HepG2 (cell line): ENCODE data around the gene SPG7. TPM values are rescaled to one million over a fixed set of nuclear protein-coding genes. Genes with fewer than 3 reads are reported as not detected.
A peak's percentile ranks its signal among the peaks of the same experiment; 100 is the strongest.

ENCODE experiments used
- ADNP ChIP-seq: sonication (generic); formaldehyde crosslinking; IDR thresholded peaks from 2 replicates; pipeline ENCODE4 v1.4.0; 2020; ENCODE audit warnings: missing genetic modification reagents
- ARNTL ChIP-seq: sonication (generic); formaldehyde crosslinking; IDR thresholded peaks from 2 replicates; pipeline ENCODE4 v1.4.0; 2020; ENCODE audit warnings: mild to moderate bottlenecking, missing genetic modification reagents
- ATF1 ChIP-seq: IDR thresholded peaks from 2 replicates; pipeline ENCODE4 v1.6.1; 2016; ENCODE audit warnings: mild to moderate bottlenecking, control low read depth
- DNMT1 ChIP-seq: sonication (generic); formaldehyde crosslinking; IDR thresholded peaks from 2 replicates; pipeline ENCODE4 v1.5.1; 2020; ENCODE audit warnings: mild to moderate bottlenecking, missing genetic modification reagents
- DRAP1 ChIP-seq: IDR thresholded peaks from 2 replicates; pipeline ENCODE4 v1.6.1; 2016; ENCODE audit warnings: missing genetic modification reagents, missing compliant biosample characterization
- FOSL2 ChIP-seq: sonication (generic); formaldehyde crosslinking; IDR thresholded peaks from 2 replicates; pipeline ENCODE4 v1.4.0; 2020; ENCODE audit warnings: missing genetic modification reagents
- KLF11 ChIP-seq: IDR thresholded peaks from 2 replicates; pipeline ENCODE4 v1.6.1; 2016; ENCODE audit warnings: missing compliant biosample characterization
- MAX ChIP-seq: IDR thresholded peaks from 2 replicates; pipeline ENCODE4 v1.6.1; 2012; ENCODE audit warnings: inconsistent platforms
- PHF21A ChIP-seq: sonication (generic); formaldehyde crosslinking; IDR thresholded peaks from 2 replicates; pipeline ENCODE4 v1.5.0; 2020; ENCODE audit warnings: mild to moderate bottlenecking, missing genetic modification reagents
- PRDM10 ChIP-seq: sonication (generic); formaldehyde crosslinking; IDR thresholded peaks from 2 replicates; pipeline ENCODE4 v1.4.0; 2020; ENCODE audit warnings: low read depth, missing genetic modification reagents
- RFXANK ChIP-seq: IDR thresholded peaks from 2 replicates; pipeline ENCODE4 v1.6.1; 2016
- RNF2 ChIP-seq: fragments of 450-650 bp; conservative IDR thresholded peaks from 2 replicates; pipeline ENCODE4 v1.6.1; 2016; ENCODE audit warnings: low read depth
- RORA ChIP-seq: sonication (generic); formaldehyde crosslinking; IDR thresholded peaks from 2 replicates; pipeline ENCODE4 v1.5.0; 2020; ENCODE audit warnings: mild to moderate bottlenecking, missing genetic modification reagents, moderate library complexity
- SIN3A ChIP-seq: IDR thresholded peaks from 2 replicates; pipeline ENCODE4 v1.6.1; 2011; ENCODE audit warnings: low read depth, mild to moderate bottlenecking, control low read depth, low read length, borderline replicate concordance
- ZNF136 ChIP-seq: sonication (generic); formaldehyde crosslinking; IDR thresholded peaks from 2 replicates; pipeline ENCODE4 v1.8.1; 2022; ENCODE audit warnings: low read depth, mild to moderate bottlenecking, moderate library complexity, missing genetic modification reagents
- ZNF282 ChIP-seq: fragments of 450-650 bp; IDR thresholded peaks from 2 replicates; pipeline ENCODE4 v1.6.1; 2018; ENCODE audit not compliant: partially characterized antibody
- ZNF343 ChIP-seq: sonication (generic); formaldehyde crosslinking; IDR thresholded peaks from 2 replicates; pipeline ENCODE4 v1.4.0; 2020; ENCODE audit warnings: mild to moderate bottlenecking, missing genetic modification reagents
- ZNF652 ChIP-seq: IDR thresholded peaks from 2 replicates; pipeline ENCODE4 v1.6.1; 2016; ENCODE audit warnings: low read depth, borderline replicate concordance
- ZNF776 ChIP-seq: sonication (generic); formaldehyde crosslinking; IDR thresholded peaks from 2 replicates; pipeline ENCODE4 v1.4.0; 2020; ENCODE audit warnings: mild to moderate bottlenecking, missing genetic modification reagents
- polyA plus RNA-seq, 8 experiments: library from polyadenylated mRNA; depleted of rRNA in 3 of 8; stranded (reverse) in 7 of 8; unstranded in 1 of 8; fragments of >200 nt; fragmentation: Illumina TruSeq in 4 of 8; extraction: Trizol in 4 of 8; gene quantifications; 2 replicates each; pipeline versions ENCODE4 v1.2.1 to v1.2.3, GENCODE V29; 2011 to 2016; ENCODE audit warnings: low read depth in 4 of 8, missing spikeins in 1 of 8, mixed read lengths in 1 of 8; ENCODE audit not compliant: insufficient read depth in 1 of 8
- total RNA-seq, 5 experiments: library from RNA; depleted of rRNA; stranded (reverse); fragments of >200 nt; fragmentation: Illumina TruSeq; extraction: Trizol; gene quantifications; 2 replicates each; pipeline ENCODE4 v1.2.3, GENCODE V29; 2016; ENCODE audit warnings: low read depth in 1 of 5
- TF ChIP-seq, protein P1 (sequence below): IDR thresholded peaks from 2 replicates; pipeline ENCODE4 v1.6.1; 2018; ENCODE audit warnings: missing genetic modification reagents, mild to moderate bottlenecking, missing compliant biosample characterization
- TF ChIP-seq, protein P2 (sequence below): sonication (generic); formaldehyde crosslinking; IDR thresholded peaks from 2 replicates; pipeline ENCODE4 v1.4.0; 2020; ENCODE audit warnings: missing genetic modification reagents
- TF ChIP-seq, protein P3 (sequence below): sonication (generic); formaldehyde crosslinking; IDR thresholded peaks from 2 replicates; pipeline ENCODE4 v1.8.1; 2023; ENCODE audit warnings: mild to moderate bottlenecking, moderate library complexity, missing genetic modification reagents

SPG7 gene
- total and polyA plus RNA-seq, 2 of the 13 experiments (the other 11 are each of a cell fraction or from before 2014, with no cell fraction given): 66.0 to 136 TPM

GRCh38 chr16:89560378-89561141 lies 52.4 kb downstream of the SPG7 start, which contains the start of gene RPL13 (continued):
- 0 out of 2 replicates have a peak, but pooled peaks have one; percentile 28 for TF ChIP-seq PRDM10 (CRISPR knock-in tag)
- TF ChIP-seq ZNF652 (CRISPR knock-in tag): peak; percentile 5
- TF ChIP-seq, protein P1, sequence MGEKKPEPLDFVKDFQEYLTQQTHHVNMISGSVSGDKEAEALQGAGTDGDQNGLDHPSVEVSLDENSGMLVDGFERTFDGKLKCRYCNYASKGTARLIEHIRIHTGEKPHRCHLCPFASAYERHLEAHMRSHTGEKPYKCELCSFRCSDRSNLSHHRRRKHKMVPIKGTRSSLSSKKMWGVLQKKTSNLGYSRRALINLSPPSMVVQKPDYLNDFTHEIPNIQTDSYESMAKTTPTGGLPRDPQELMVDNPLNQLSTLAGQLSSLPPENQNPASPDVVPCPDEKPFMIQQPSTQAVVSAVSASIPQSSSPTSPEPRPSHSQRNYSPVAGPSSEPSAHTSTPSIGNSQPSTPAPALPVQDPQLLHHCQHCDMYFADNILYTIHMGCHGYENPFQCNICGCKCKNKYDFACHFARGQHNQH (CRISPR knock-in tag): peak; percentile 86; the same call in 1 of the 2 replicates
- peak; percentile 96 for TF ChIP-seq ZNF776 (CRISPR knock-in tag)
- TF ChIP-seq ZNF282: no peak
- TF ChIP-seq ZNF136 (CRISPR knock-in tag): 0 out of 2 replicates have a peak, but pooled peaks have one; percentile 77
- TF ChIP-seq DNMT1: peak; percentile 71; the same call in 1 of the 2 replicates
- TF ChIP-seq, protein P2, sequence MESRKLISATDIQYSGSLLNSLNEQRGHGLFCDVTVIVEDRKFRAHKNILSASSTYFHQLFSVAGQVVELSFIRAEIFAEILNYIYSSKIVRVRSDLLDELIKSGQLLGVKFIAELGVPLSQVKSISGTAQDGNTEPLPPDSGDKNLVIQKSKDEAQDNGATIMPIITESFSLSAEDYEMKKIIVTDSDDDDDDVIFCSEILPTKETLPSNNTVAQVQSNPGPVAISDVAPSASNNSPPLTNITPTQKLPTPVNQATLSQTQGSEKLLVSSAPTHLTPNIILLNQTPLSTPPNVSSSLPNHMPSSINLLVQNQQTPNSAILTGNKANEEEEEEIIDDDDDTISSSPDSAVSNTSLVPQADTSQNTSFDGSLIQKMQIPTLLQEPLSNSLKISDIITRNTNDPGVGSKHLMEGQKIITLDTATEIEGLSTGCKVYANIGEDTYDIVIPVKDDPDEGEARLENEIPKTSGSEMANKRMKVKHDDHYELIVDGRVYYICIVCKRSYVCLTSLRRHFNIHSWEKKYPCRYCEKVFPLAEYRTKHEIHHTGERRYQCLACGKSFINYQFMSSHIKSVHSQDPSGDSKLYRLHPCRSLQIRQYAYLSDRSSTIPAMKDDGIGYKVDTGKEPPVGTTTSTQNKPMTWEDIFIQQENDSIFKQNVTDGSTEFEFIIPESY (CRISPR knock-in tag): peak; percentile 38; the same call in 1 of the 2 replicates
- TF ChIP-seq RORA (CRISPR knock-in tag): no peak; the same call in 1 of the 2 replicates
- TF ChIP-seq ARNTL (CRISPR knock-in tag): no peak; the same call in 1 of the 2 replicates
- peak; percentile 93 for TF ChIP-seq MAX
- TF ChIP-seq RFXANK (CRISPR knock-in tag): peak; percentile 94
- TF ChIP-seq FOSL2: peak; percentile 50
- TF ChIP-seq ZNF343 (CRISPR knock-in tag): peak; percentile 97
- TF ChIP-seq, protein P3, sequence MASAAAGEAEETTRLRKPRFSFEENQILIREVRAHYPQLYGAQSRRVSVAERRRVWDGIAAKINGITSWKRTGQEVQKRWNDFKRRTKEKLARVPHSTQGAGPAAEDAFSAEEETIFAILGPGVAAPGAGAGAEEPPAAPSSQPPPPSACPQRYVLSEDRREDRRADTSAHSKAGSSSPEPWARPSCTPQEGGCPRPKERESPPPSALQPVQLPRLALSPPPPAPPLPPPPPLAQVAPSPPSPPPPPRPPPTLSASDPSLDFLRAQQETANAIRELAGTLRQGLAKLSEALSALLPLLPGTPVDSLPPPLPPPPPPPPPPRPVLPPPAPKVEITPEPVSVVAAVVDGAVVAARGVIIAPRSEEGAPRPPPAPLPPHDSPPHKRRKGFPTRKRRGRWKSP (CRISPR knock-in tag): peak; percentile 91
- TF ChIP-seq DRAP1 (CRISPR knock-in tag): peak; percentile 97
- peak; percentile 88 for TF ChIP-seq KLF11
- TF ChIP-seq SIN3A: peak; percentile 86
- TF ChIP-seq PHF21A: peak; percentile 86
- peak; percentile 91 for TF ChIP-seq RNF2
- TF ChIP-seq ADNP (CRISPR knock-in tag): no peak
- TF ChIP-seq ATF1: peak; percentile 92
